ENCODE results near the gene METTL4.

DNA sequence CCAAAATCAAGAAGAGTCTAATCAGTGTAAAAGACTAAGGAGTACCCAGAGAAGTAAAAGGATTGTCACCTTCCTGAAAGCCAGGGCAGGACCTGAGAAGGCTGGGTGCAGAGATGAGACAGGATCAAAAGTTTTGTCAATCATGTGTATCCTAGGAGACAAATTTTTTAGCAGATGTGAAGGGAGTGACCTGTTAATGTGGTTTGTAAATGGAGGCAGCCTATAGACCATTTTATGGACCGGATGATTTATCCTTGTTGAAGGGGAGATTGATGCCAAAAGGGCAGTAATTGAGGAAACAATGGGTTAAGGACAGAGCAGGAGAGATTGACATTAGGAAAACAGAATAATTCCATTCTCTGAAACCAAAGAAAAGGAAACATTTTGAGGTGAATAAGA is 865 bp upstream of the METTL4 start:
- TF ChIP-seq POLR2A (IDR thresholded peaks at IDR 0.05; ENCODE audit: borderline replicate concordance, extremely low read depth, insufficient read depth, insufficient read length) (no peak), CTCF (IDR thresholded peaks at IDR 0.05 in 2 of 3, conservative IDR thresholded peaks at IDR 0.05 in 1 of 3; ENCODE audit: borderline replicate concordance in 1 of 3, insufficient read depth in 1 of 3, low read depth in 2 of 3, low read length in 2 of 3) (no peak), EGR1 (IDR thresholded peaks at IDR 0.05; ENCODE audit: low read depth) (no peak), EZH2 (IDR thresholded peaks at IDR 0.05) (no peak), SRF (IDR thresholded peaks at IDR 0.05; ENCODE audit: low read depth) (no peak), ZNF274 (IDR thresholded peaks at IDR 0.05; ENCODE audit: low read depth, low read length) (no peak), ELF1 (IDR thresholded peaks at IDR 0.05; ENCODE audit: borderline replicate concordance, low read depth) (no peak), POLR2AphosphoS5 (IDR thresholded peaks at IDR 0.05; ENCODE audit: low read depth, low read length) (no peak), ZFX (IDR thresholded peaks at IDR 0.05) (no peak)
- TF ChIP-seq, protein P1, sequence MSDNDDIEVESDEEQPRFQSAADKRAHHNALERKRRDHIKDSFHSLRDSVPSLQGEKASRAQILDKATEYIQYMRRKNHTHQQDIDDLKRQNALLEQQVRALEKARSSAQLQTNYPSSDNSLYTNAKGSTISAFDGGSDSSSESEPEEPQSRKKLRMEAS (IDR thresholded peaks at IDR 0.05), result no peak
- TF ChIP-seq, protein P2, sequence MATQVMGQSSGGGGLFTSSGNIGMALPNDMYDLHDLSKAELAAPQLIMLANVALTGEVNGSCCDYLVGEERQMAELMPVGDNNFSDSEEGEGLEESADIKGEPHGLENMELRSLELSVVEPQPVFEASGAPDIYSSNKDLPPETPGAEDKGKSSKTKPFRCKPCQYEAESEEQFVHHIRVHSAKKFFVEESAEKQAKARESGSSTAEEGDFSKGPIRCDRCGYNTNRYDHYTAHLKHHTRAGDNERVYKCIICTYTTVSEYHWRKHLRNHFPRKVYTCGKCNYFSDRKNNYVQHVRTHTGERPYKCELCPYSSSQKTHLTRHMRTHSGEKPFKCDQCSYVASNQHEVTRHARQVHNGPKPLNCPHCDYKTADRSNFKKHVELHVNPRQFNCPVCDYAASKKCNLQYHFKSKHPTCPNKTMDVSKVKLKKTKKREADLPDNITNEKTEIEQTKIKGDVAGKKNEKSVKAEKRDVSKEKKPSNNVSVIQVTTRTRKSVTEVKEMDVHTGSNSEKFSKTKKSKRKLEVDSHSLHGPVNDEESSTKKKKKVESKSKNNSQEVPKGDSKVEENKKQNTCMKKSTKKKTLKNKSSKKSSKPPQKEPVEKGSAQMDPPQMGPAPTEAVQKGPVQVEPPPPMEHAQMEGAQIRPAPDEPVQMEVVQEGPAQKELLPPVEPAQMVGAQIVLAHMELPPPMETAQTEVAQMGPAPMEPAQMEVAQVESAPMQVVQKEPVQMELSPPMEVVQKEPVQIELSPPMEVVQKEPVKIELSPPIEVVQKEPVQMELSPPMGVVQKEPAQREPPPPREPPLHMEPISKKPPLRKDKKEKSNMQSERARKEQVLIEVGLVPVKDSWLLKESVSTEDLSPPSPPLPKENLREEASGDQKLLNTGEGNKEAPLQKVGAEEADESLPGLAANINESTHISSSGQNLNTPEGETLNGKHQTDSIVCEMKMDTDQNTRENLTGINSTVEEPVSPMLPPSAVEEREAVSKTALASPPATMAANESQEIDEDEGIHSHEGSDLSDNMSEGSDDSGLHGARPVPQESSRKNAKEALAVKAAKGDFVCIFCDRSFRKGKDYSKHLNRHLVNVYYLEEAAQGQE (IDR thresholded peaks at IDR 0.05; ENCODE audit: low read depth), result no peak
